ENCODE measurements around the gene WTAP. TPM values are rescaled to one million over a fixed set of nuclear protein-coding genes. Genes with fewer than 3 reads are reported as not detected.

Gene WTAP
- total and polyA plus RNA-seq, 2 of the 8 experiments (the other 6 are each of a cell fraction or from before 2014, with no cell fraction given), result 32.6 to 120 TPM

DNA sequence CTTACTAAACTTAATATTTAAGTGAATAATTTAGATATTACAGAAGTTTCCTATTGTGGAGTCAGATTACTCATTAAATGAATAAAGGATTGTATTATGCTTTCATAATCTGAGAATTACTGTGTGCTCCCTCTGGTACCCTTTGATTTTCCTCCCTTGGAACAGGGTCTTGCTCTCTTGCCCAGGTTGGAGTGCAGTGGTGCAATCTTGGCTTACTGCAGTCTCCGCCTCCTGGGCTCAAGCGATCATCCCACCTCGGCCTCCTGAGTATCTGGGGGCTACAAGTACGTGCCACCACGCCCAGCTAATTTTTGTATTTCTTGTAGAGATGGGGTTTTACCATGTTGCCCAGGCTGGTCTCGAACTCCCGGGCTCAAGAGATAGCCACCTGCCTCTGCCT is 9.6 kb downstream of the WTAP start (continued):
- TF ChIP-seq EGR1 (IDR thresholded peaks at IDR 0.05; ENCODE audit: borderline replicate concordance, low read depth, low read length) (no peak), HDAC2 (IDR thresholded peaks at IDR 0.05; ENCODE audit: borderline replicate concordance in 1 of 2, low read depth in 2 of 2, low read length in 2 of 2) (no peak), TBP (IDR thresholded peaks at IDR 0.05; ENCODE audit: low read depth, low read length) (no peak), CHD1 (IDR thresholded peaks at IDR 0.05; ENCODE audit: low read depth, low read length) (no peak), SP2 (IDR thresholded peaks at IDR 0.05; ENCODE audit: low read length) (no peak)
- TF ChIP-seq, protein P1, sequence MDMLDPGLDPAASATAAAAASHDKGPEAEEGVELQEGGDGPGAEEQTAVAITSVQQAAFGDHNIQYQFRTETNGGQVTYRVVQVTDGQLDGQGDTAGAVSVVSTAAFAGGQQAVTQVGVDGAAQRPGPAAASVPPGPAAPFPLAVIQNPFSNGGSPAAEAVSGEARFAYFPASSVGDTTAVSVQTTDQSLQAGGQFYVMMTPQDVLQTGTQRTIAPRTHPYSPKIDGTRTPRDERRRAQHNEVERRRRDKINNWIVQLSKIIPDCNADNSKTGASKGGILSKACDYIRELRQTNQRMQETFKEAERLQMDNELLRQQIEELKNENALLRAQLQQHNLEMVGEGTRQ (IDR thresholded peaks at IDR 0.05; ENCODE audit: low read length), result no peak
